HG02642 (cell line): ENCODE results near the gene GATA3.

ENCODE experiments used
- ATAC-seq: cut with Tn5 transposase; IDR thresholded peaks from one replicate; pipeline ENCODE4 v1.9.1; 2021; ENCODE audit warnings: mild to moderate bottlenecking; ENCODE audit not compliant: unreplicated experiment, poor library complexity

GATA3 gene

GRCh38 chr10:8085251-8085650 lies 30.8 kb downstream of the GATA3 start:
- no peak for ATAC-seq

GRCh38 chr10:8086315-8086714 lies 31.8 kb downstream of the GATA3 start:
- ATAC-seq: no peak

- peak; percentile 85 for ATAC-seq
Observed at GRCh38 chr10:8088504-8088903, 34.0 kb downstream of the GATA3 start.

GRCh38 chr10:8092428-8092827 lies 37.9 kb downstream of the GATA3 start:
- no peak for ATAC-seq

- no peak for ATAC-seq
Observed at GRCh38 chr10:8095959-8096358, 41.5 kb downstream of the GATA3 start.

GRCh38 chr10:8096931-8097330 lies 42.4 kb downstream of the GATA3 start:
- ATAC-seq: no peak

- ATAC-seq: no peak
Observed at GRCh38 chr10:8100366-8100765, 45.9 kb downstream of the GATA3 start.

- peak; percentile 78 for ATAC-seq
Observed at GRCh38 chr10:8102708-8103401, 48.4 kb downstream of the GATA3 start.

- no peak for ATAC-seq
Observed at GRCh38 chr10:8103543-8103942, 49.1 kb downstream of the GATA3 start.

- no peak for ATAC-seq
Observed at GRCh38 chr10:8104005-8104404, 49.5 kb downstream of the GATA3 start.

GRCh38 chr10:8104721-8105120 lies 50.2 kb downstream of the GATA3 start:
- no peak for ATAC-seq

GRCh38 chr10:8105932-8106331 lies 51.4 kb downstream of the GATA3 start:
- no peak for ATAC-seq

- no peak for ATAC-seq
Observed at GRCh38 chr10:8112230-8112905, 57.9 kb downstream of the GATA3 start.

- ATAC-seq: no peak
Observed at GRCh38 chr10:8112942-8113442, 58.5 kb downstream of the GATA3 start.

GRCh38 chr10:8113616-8114015 lies 59.1 kb downstream of the GATA3 start:
- no peak for ATAC-seq

- no peak for ATAC-seq
Observed at GRCh38 chr10:8114741-8115617, 60.5 kb downstream of the GATA3 start.

GRCh38 chr10:8115618-8115980 lies 61.1 kb downstream of the GATA3 start:
- no peak for ATAC-seq

- no peak for ATAC-seq
Observed at GRCh38 chr10:8116474-8116873, 62.0 kb downstream of the GATA3 start.

- no peak for ATAC-seq
Observed at GRCh38 chr10:8116926-8117493, 62.5 kb downstream of the GATA3 start.

- ATAC-seq: no peak
Observed at GRCh38 chr10:8121201-8121890, 66.9 kb downstream of the GATA3 start.
